H9 (cell line): Measurements from ENCODE around the gene CST4. TPM values are rescaled to one million over a fixed set of nuclear protein-coding genes. Genes with fewer than 3 reads are reported as not detected.

Experiments used
- DNase-seq: peaks from one replicate; pipeline ENCODE4 v3.0.0-alpha.2; 2017
- H2AFZ ChIP-seq: one replicate; pipeline ENCODE4 v1.6.1; 2013; ENCODE audit warnings: mild to moderate bottlenecking, low read length, control low read depth, moderate library complexity
- H2AK5ac ChIP-seq: 2 replicates; pipeline ENCODE4 v1.6.1; 2013; ENCODE audit warnings: low read length, control low read depth, mixed read lengths; ENCODE audit not compliant: insufficient read length
- H2BK120ac ChIP-seq: one replicate; pipeline ENCODE4 v1.6.1; 2013; ENCODE audit warnings: low read depth, mild to moderate bottlenecking, low read length, control low read depth, inconsistent platforms; ENCODE audit not compliant: poor library complexity, severe bottlenecking
- H2BK12ac ChIP-seq: 2 replicates; pipeline ENCODE4 v1.6.1; 2013; ENCODE audit warnings: low read length, control low read depth, mixed read lengths, low read depth; ENCODE audit not compliant: insufficient read length
- H2BK15ac ChIP-seq: 2 replicates; pipeline ENCODE4 v1.6.1; 2013; ENCODE audit warnings: low read depth, low read length, control low read depth
- H2BK20ac ChIP-seq: one replicate; pipeline ENCODE4 v1.6.1; 2013; ENCODE audit warnings: low read depth, mild to moderate bottlenecking, low read length, control low read depth, inconsistent platforms; ENCODE audit not compliant: poor library complexity, severe bottlenecking
- H2BK5ac ChIP-seq: 2 replicates; pipeline ENCODE4 v1.6.1; 2013; ENCODE audit warnings: low read length, control low read depth, mixed read lengths; ENCODE audit not compliant: insufficient read length
- H3K14ac ChIP-seq: 2 replicates; pipeline ENCODE4 v1.6.1; 2013; ENCODE audit warnings: low read length, control low read depth; ENCODE audit not compliant: insufficient read depth
- H3K18ac ChIP-seq: 2 replicates; pipeline ENCODE4 v1.6.1; 2013; ENCODE audit warnings: low read depth, mild to moderate bottlenecking, mixed read lengths, low read length, control low read depth; ENCODE audit not compliant: insufficient read length
- H3K23ac ChIP-seq: 2 replicates; pipeline ENCODE4 v1.6.1; 2013; ENCODE audit warnings: low read length, control low read depth, mixed read lengths, low read depth; ENCODE audit not compliant: insufficient read length
- H3K23me2 ChIP-seq: 2 replicates; pipeline ENCODE4 v1.6.1; 2013; ENCODE audit warnings: low read depth, mild to moderate bottlenecking, mixed read lengths, low read length, control low read depth; ENCODE audit not compliant: insufficient read length, poor library complexity, severe bottlenecking
- H3K27ac ChIP-seq: 2 replicates; pipeline ENCODE4 v1.5.1; 2013; ENCODE audit warnings: low read length, control low read depth, mixed read lengths, low read depth; ENCODE audit not compliant: insufficient read length
- H3K27me3 ChIP-seq: 2 replicates; pipeline ENCODE4 v1.6.1; 2013; ENCODE audit warnings: low read length, control low read depth, inconsistent platforms; ENCODE audit not compliant: insufficient read depth
- H3K4ac ChIP-seq: 2 replicates; pipeline ENCODE4 v1.6.1; 2013; ENCODE audit warnings: low read depth, mild to moderate bottlenecking, control low read depth, inconsistent platforms, low read length, moderate library complexity
- H3K4me1 ChIP-seq: 2 replicates; pipeline ENCODE4 v1.6.1; 2013; ENCODE audit warnings: low read length, control low read depth, inconsistent platforms; ENCODE audit not compliant: insufficient read depth
- H3K4me2 ChIP-seq: 2 replicates; pipeline ENCODE4 v1.6.1; 2013; ENCODE audit warnings: low read length, control low read depth, mixed read lengths; ENCODE audit not compliant: insufficient read length, insufficient read depth
- H3K56ac ChIP-seq: 2 replicates; pipeline ENCODE4 v1.6.1; 2013; ENCODE audit warnings: low read depth, mild to moderate bottlenecking, mixed read lengths, low read length, control low read depth; ENCODE audit not compliant: insufficient read length
- H3K79me1 ChIP-seq: 2 replicates; pipeline ENCODE4 v1.6.1; 2013; ENCODE audit warnings: low read depth, mild to moderate bottlenecking, moderate library complexity, low read length, control low read depth, inconsistent platforms; ENCODE audit not compliant: insufficient read depth, poor library complexity, severe bottlenecking
- H3K79me2 ChIP-seq: 2 replicates; pipeline ENCODE4 v1.6.1; 2013; ENCODE audit warnings: low read length, control low read depth, inconsistent platforms; ENCODE audit not compliant: insufficient read depth
- H3K9ac ChIP-seq: 2 replicates; pipeline ENCODE4 v1.6.1; 2013; ENCODE audit warnings: low read length, control low read depth, mixed read lengths; ENCODE audit not compliant: insufficient read length; ENCODE audit errors: extremely low read depth
- H3K9me3 ChIP-seq: one replicate; pipeline ENCODE4 v1.6.1; 2013; ENCODE audit warnings: low read depth, low read length, inconsistent platforms; ENCODE audit not compliant: control insufficient read depth
- H3T11ph ChIP-seq: one replicate; pipeline ENCODE4 v1.6.1; 2013; ENCODE audit warnings: mild to moderate bottlenecking, low read length, control low read depth, inconsistent platforms
- H4K20me1 ChIP-seq: one replicate; pipeline ENCODE4 v1.6.1; 2013; ENCODE audit not compliant: control insufficient read depth, insufficient read length, insufficient read depth
- H4K5ac ChIP-seq: 2 replicates; pipeline ENCODE4 v1.6.1; 2013; ENCODE audit warnings: low read depth, mild to moderate bottlenecking, mixed read lengths, low read length, control low read depth; ENCODE audit not compliant: insufficient read length
- H4K8ac ChIP-seq: replicated peaks from 2 replicates; pipeline ENCODE4 v1.6.1; 2013; ENCODE audit warnings: low read length, control low read depth, mixed read lengths, low read depth; ENCODE audit not compliant: insufficient read length
- H4K91ac ChIP-seq: 2 replicates; pipeline ENCODE4 v1.6.1; 2013; ENCODE audit warnings: low read depth, mild to moderate bottlenecking, moderate library complexity, mixed read lengths, low read length, control low read depth; ENCODE audit not compliant: insufficient read length
- H3K27ac Mint-ChIP-seq, 3 experiments: 2 replicates in 2 of 3; 3 replicates in 1 of 3; pipeline ENCODE4 v1.8.0; 2020 to 2021; ENCODE audit warnings: mixed read lengths in 3 of 3, mild to moderate bottlenecking in 1 of 3, moderate library complexity in 1 of 3
- H3K27me3 Mint-ChIP-seq: 2 replicates; pipeline ENCODE4 v1.8.0; 2021; ENCODE audit warnings: low read depth, mild to moderate bottlenecking, moderate library complexity, mixed read lengths
- H3K36me3 Mint-ChIP-seq, 3 experiments: 2 replicates in 2 of 3; 3 replicates in 1 of 3; pipeline ENCODE4 v1.8.0; 2020 to 2021; ENCODE audit warnings: low read depth in 3 of 3, mixed read lengths in 3 of 3; ENCODE audit not compliant: insufficient read depth in 1 of 3
- H3K4me1 Mint-ChIP-seq, 2 experiments: 2 replicates each; pipeline ENCODE4 v1.8.0; 2020; ENCODE audit warnings: mixed read lengths in 2 of 2
- H3K4me3 Mint-ChIP-seq, 2 experiments: 2 replicates in 1 of 2; 3 replicates in 1 of 2; pipeline ENCODE4 v1.8.0; 2020 to 2021; ENCODE audit warnings: mild to moderate bottlenecking in 2 of 2, mixed read lengths in 2 of 2, moderate library complexity in 1 of 2
- H3K9me3 Mint-ChIP-seq, 2 experiments: 2 replicates in 1 of 2; 3 replicates in 1 of 2; pipeline ENCODE4 v1.8.0; 2020; ENCODE audit warnings: mild to moderate bottlenecking in 2 of 2, mixed read lengths in 2 of 2, moderate library complexity in 1 of 2
- WGBS: extraction: QIAGEN DNeasy Blood & Tissue Kit; methylation state at CpG from one replicate; pipeline ENCODE4 v1.1.7; 2013; ENCODE audit warnings: missing lambda C conversion rate, low lambda C conversion rate, mixed read lengths; ENCODE audit not compliant: insufficient read length; ENCODE audit errors: extremely low coverage; 5-methylcytosine and 5-hydroxymethylcytosine counted together
- total RNA-seq: library from RNA; stranded (reverse); gene quantifications from 2 replicates; pipeline ENCODE4 v1.2.1, GENCODE V29; 2021
- TF ChIP-seq, protein P1 (sequence below): fragments of 200-600 bp; sonication (generic); conservative IDR thresholded peaks from 3 replicates; pipeline ENCODE4 v1.8.0; 2021; ENCODE audit warnings: antibody characterized with exemption, mild to moderate bottlenecking

CST4 gene
- total RNA-seq, 1 experiment from 2014 or later = not detected

DNA sequence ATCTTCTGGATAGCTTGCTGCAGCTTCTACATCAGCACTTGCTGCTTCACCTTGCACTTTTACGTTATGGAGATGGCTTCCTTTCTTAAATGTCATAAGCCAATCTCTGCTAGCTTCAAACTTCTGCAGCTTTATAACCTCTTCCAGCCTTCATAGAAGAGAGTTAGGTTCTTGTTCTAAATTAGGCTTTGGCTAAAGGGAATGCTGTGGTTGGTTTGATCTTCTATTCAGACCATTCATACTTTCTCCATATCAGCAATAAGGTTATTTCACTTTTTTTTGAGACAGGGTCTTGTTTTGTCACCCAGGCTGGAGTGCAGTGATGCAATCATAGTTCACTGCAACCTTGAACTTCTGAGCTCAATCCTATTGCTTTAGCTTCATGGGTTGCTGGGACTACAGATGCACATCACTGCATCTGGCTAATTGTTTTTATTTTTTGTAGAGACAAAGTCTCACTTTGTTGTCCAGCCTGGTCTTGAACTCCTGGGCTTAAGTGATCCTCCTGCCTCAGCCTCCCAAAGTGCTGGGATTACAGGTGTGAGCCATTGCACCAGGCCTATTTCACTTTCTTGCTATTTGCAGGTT lies 38.9 kb downstream of the CST4 start:
- no peak overlapping the region for H3K4me2 ChIP-seq
- no peak overlapping the region for H3K9ac ChIP-seq
- no peak overlapping the region for H2BK120ac ChIP-seq
- WGBS = no CpG with 5 or more reads among the region's 1 CpG
- H4K91ac ChIP-seq = no peak overlapping the region
- H3K9me3 ChIP-seq = no peaks in the 10 kb centered on the region
- no peaks in the 10 kb centered on the region for H3K27me3 ChIP-seq
- H2BK12ac ChIP-seq = no peak overlapping the region
- Mint-ChIP-seq H3K4me3 (no peak overlapping the region), H3K27ac (no peak overlapping the region), H3K9me3 (no peaks in the 10 kb centered on the region; a peak in 1 of 5 replicates), H3K27me3 (peaks cover 1% of the 10 kb centered on the region; the same call in 1 of the 2 replicates), H3K4me1 (peaks cover 0 to 9% of the 10 kb centered on the region in 2 experiments; a peak in 2 of 4 replicates), H3K36me3 (no peaks in the 10 kb centered on the region)
- H4K5ac ChIP-seq = no peak overlapping the region
- H2BK20ac ChIP-seq = no peak overlapping the region
- no peak overlapping the region for H2BK15ac ChIP-seq
- no peak for DNase-seq
- no peaks in the 10 kb centered on the region for H3K79me1 ChIP-seq
- H4K20me1 ChIP-seq = no peaks in the 10 kb centered on the region
- H2BK5ac ChIP-seq = no peak overlapping the region
- no peak overlapping the region for H3K4ac ChIP-seq
- H2AFZ ChIP-seq = no peak overlapping the region
- H3T11ph ChIP-seq = no peak overlapping the region
- no peak overlapping the region for H3K14ac ChIP-seq
- H3K79me2 ChIP-seq = no peaks in the 10 kb centered on the region
- H3K18ac ChIP-seq = no peak overlapping the region
- H2AK5ac ChIP-seq = no peak overlapping the region
- no peak overlapping the region for H3K23ac ChIP-seq
- TF ChIP-seq, protein P1, sequence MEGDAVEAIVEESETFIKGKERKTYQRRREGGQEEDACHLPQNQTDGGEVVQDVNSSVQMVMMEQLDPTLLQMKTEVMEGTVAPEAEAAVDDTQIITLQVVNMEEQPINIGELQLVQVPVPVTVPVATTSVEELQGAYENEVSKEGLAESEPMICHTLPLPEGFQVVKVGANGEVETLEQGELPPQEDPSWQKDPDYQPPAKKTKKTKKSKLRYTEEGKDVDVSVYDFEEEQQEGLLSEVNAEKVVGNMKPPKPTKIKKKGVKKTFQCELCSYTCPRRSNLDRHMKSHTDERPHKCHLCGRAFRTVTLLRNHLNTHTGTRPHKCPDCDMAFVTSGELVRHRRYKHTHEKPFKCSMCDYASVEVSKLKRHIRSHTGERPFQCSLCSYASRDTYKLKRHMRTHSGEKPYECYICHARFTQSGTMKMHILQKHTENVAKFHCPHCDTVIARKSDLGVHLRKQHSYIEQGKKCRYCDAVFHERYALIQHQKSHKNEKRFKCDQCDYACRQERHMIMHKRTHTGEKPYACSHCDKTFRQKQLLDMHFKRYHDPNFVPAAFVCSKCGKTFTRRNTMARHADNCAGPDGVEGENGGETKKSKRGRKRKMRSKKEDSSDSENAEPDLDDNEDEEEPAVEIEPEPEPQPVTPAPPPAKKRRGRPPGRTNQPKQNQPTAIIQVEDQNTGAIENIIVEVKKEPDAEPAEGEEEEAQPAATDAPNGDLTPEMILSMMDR = no peak
- H4K8ac ChIP-seq = no peak overlapping the region
- H3K23me2 ChIP-seq = no peaks in the 10 kb centered on the region
- H3K27ac ChIP-seq = no peak overlapping the region
- no peaks in the 10 kb centered on the region for H3K4me1 ChIP-seq
- H3K56ac ChIP-seq = no peak overlapping the region
